GM23248 (cell line): Measurements from ENCODE around the gene XPA. TPM values are rescaled to one million over a fixed set of nuclear protein-coding genes. Genes with fewer than 3 reads are reported as not detected.
A peak's percentile ranks its signal among the peaks of the same experiment; 100 is the strongest.

ENCODE experiments used
- DNase-seq: peaks from one replicate; pipeline ENCODE4 v3.0.0-alpha.2; 2015
- H2AFZ ChIP-seq: fragments of 200-600 bp; sonication (generic); 2 replicates; pipeline ENCODE4 v1.6.1; 2016; ENCODE audit warnings: antibody characterized with exemption
- H3F3A ChIP-seq: fragments of 200-600 bp; sonication (generic); 2 replicates; pipeline ENCODE4 v1.6.1; 2016; ENCODE audit warnings: mild to moderate bottlenecking, antibody characterized with exemption, mixed run types; ENCODE audit not compliant: insufficient read depth
- H3K27ac ChIP-seq: fragments of 200-600 bp; sonication (generic); 2 replicates; pipeline ENCODE4 v1.5.1; 2016; ENCODE audit warnings: mild to moderate bottlenecking
- H3K27me3 ChIP-seq: fragments of 200-600 bp; sonication (generic); replicated peaks from 2 replicates; pipeline ENCODE4 v1.6.1; 2016; ENCODE audit warnings: mild to moderate bottlenecking; ENCODE audit not compliant: insufficient read depth
- H3K36me3 ChIP-seq: fragments of 200-600 bp; sonication (generic); 2 replicates; pipeline ENCODE4 v1.6.1; 2016; ENCODE audit warnings: low read depth, mild to moderate bottlenecking
- H3K4me1 ChIP-seq: fragments of 200-600 bp; sonication (generic); 2 replicates; pipeline ENCODE4 v1.6.1; 2016; ENCODE audit warnings: mild to moderate bottlenecking; ENCODE audit not compliant: insufficient read depth
- H3K4me2 ChIP-seq: fragments of 200-600 bp; sonication (generic); one replicate; pipeline ENCODE4 v1.6.1; 2016; ENCODE audit warnings: mild to moderate bottlenecking; ENCODE audit not compliant: unreplicated experiment
- H3K4me3 ChIP-seq: fragments of 200-600 bp; sonication (generic); 2 replicates; pipeline ENCODE4 v1.5.1; 2016; ENCODE audit warnings: mild to moderate bottlenecking
- H3K79me2 ChIP-seq: fragments of 200-600 bp; sonication (generic); 2 replicates; pipeline ENCODE4 v1.6.1; 2016; ENCODE audit warnings: mild to moderate bottlenecking; ENCODE audit not compliant: insufficient read depth
- H3K9ac ChIP-seq: fragments of 200-600 bp; sonication (generic); 2 replicates; pipeline ENCODE4 v1.6.1; 2016; ENCODE audit warnings: mild to moderate bottlenecking
- H3K9me2 ChIP-seq: fragments of 200-600 bp; sonication (generic); 2 replicates; pipeline ENCODE4 v1.6.1; 2016; ENCODE audit warnings: mixed run types, mild to moderate bottlenecking, moderate library complexity; ENCODE audit not compliant: insufficient read depth
- H3K9me3 ChIP-seq: fragments of 200-600 bp; sonication (generic); one replicate; pipeline ENCODE4 v1.6.1; 2017; ENCODE audit warnings: low read depth
- H4K20me1 ChIP-seq: fragments of 200-600 bp; sonication (generic); 2 replicates; pipeline ENCODE4 v1.6.0; 2016; ENCODE audit not compliant: insufficient read depth
- EZH2 ChIP-seq: fragments of 200-600 bp; sonication (generic); IDR thresholded peaks from 2 replicates; pipeline ENCODE4 v1.6.1; 2018; ENCODE audit warnings: antibody characterized with exemption, mild to moderate bottlenecking; ENCODE audit not compliant: insufficient read depth, poor library complexity, severe bottlenecking
- EZH2phosphoT487 ChIP-seq: fragments of 200-600 bp; sonication (generic); IDR thresholded peaks from 2 replicates; pipeline ENCODE4 v1.6.1; 2018; ENCODE audit warnings: antibody characterized with exemption, moderate library complexity, mild to moderate bottlenecking, low read depth; ENCODE audit not compliant: insufficient read depth
- WGBS, 2 experiments: methylation state at CpG; one replicate each; pipeline ENCODE4 v1.1.6; 2015 to 2017; ENCODE audit warnings: low lambda C conversion rate in 2 of 2, low coverage in 1 of 2; ENCODE audit errors: missing lambda C conversion rate in 2 of 2; 5-methylcytosine and 5-hydroxymethylcytosine counted together
- in situ Hi-C: fragments of 300-500 bp; cut with MboI; formaldehyde crosslinking; loops from 2 replicates; pipeline ENCODE4 v1.15.0; 2020
- polyA plus RNA-seq: library from polyadenylated mRNA; unstranded; fragments of >200 nt; fragmentation: Nextera tagmentation; extraction: Ambion mirVana; gene quantifications from 2 replicates; pipeline ENCODE4 v1.2.1, GENCODE V29; 2016
- total RNA-seq: library from RNA; depleted of rRNA; stranded (reverse); fragments of >200 nt; shearing (Covaris generic); gene quantifications from 2 replicates; pipeline ENCODE4 v1.2.3, GENCODE V29; 2014

The XPA gene
- total and polyA plus RNA-seq, 2 experiments from 2014 or later = 8.0 to 17.4 TPM

GRCh38 chr9:97659771-97660170 lies 37.4 kb downstream of the XPA start:
- Histone ChIP-seq H3K4me1 (no peaks in the 10 kb centered on the region), H3K9me3 (no peaks in the 10 kb centered on the region), H3K4me3 (no peak overlapping the region), H3K27ac (no peak overlapping the region), H3K9me2 (no peaks in the 10 kb centered on the region), H3K79me2 (peaks cover 12% of the 10 kb centered on the region; the same call in 1 of the 2 replicates), H3K27me3 (no peaks in the 10 kb centered on the region), H3K9ac (no peak overlapping the region), H4K20me1 (no peaks in the 10 kb centered on the region), H3K36me3 (peaks cover 88% of the 10 kb centered on the region), H2AFZ (no peak overlapping the region), H3F3A (no peaks in the 10 kb centered on the region), H3K4me2 (no peak overlapping the region)
- TF ChIP-seq EZH2 (no peak), EZH2phosphoT487 (no peak)
- no peak for DNase-seq
- 84 to 92% methylated on average over 3 of the region's 3 CpGs for WGBS, 2 experiments
- in situ Hi-C loops = no loop called here

GRCh38 chr9:97658707-97659106 lies 38.4 kb downstream of the XPA start:
- WGBS, 2 experiments = 53 to 56% methylated on average over 1 of the region's 1 CpG
- Histone ChIP-seq H3K9me3 (no peaks in the 10 kb centered on the region), H3K4me2 (no peak overlapping the region), H3K27ac (no peak overlapping the region), H3K9me2 (no peaks in the 10 kb centered on the region), H3K79me2 (peaks cover 12% of the 10 kb centered on the region; the same call in 1 of the 2 replicates), H4K20me1 (no peaks in the 10 kb centered on the region), H3K36me3 (peaks cover 88% of the 10 kb centered on the region), H3K4me3 (no peak overlapping the region), H3K9ac (no peak overlapping the region), H3K27me3 (no peaks in the 10 kb centered on the region), H3F3A (no peaks in the 10 kb centered on the region), H3K4me1 (no peaks in the 10 kb centered on the region), H2AFZ (no peak overlapping the region)
- no peak for TF ChIP-seq EZH2phosphoT487
- TF ChIP-seq EZH2 = no peak
- no peak for DNase-seq
- in situ Hi-C loops = no loop called here

- Histone ChIP-seq H3K9ac (no peak overlapping the region), H3K27me3 (no peaks in the 10 kb centered on the region), H3K9me3 (no peaks in the 10 kb centered on the region), H3K9me2 (no peaks in the 10 kb centered on the region), H3K4me1 (peaks cover 8% of the 10 kb centered on the region), H3K36me3 (peaks cover 78% of the 10 kb centered on the region), H2AFZ (no peak overlapping the region), H4K20me1 (no peaks in the 10 kb centered on the region), H3K4me3 (no peak overlapping the region), H3K27ac (no peak overlapping the region), H3F3A (no peaks in the 10 kb centered on the region; the same call in 1 of the 2 replicates), H3K79me2 (peaks cover 32% of the 10 kb centered on the region), H3K4me2 (no peak overlapping the region)
- WGBS, 2 experiments = 95% methylated on average over 3 of the region's 3 CpGs
- DNase-seq = peak; percentile 26
- in situ Hi-C loops = no loop called here
- no peak for TF ChIP-seq EZH2phosphoT487
- no peak for TF ChIP-seq EZH2
Measured at GRCh38 chr9:97651646-97652045, 45.5 kb downstream of the XPA start.

- no peak for DNase-seq
- TF ChIP-seq EZH2phosphoT487 (no peak), EZH2 (no peak)
- H3K9ac ChIP-seq = no peak overlapping the region
- no peaks in the 10 kb centered on the region for H4K20me1 ChIP-seq
- peaks cover 8% of the 10 kb centered on the region for H3K4me1 ChIP-seq
- no peak overlapping the region for H3K27ac ChIP-seq
- no peaks in the 10 kb centered on the region for H3K9me2 ChIP-seq
- no peaks in the 10 kb centered on the region for H3K9me3 ChIP-seq
- no peak overlapping the region for H2AFZ ChIP-seq
- no peaks in the 10 kb centered on the region; the same call in 1 of the 2 replicates for H3F3A ChIP-seq
- peaks cover 58% of the 10 kb centered on the region for H3K79me2 ChIP-seq
- H3K36me3 ChIP-seq = peaks cover 64% of the 10 kb centered on the region
- no peaks in the 10 kb centered on the region for H3K27me3 ChIP-seq
- WGBS, 2 experiments = 96 to 99% methylated on average over 5 of the region's 5 CpGs
- H3K4me3 ChIP-seq = no peak overlapping the region
- in situ Hi-C loops = no loop called here
- H3K4me2 ChIP-seq = no peak overlapping the region
Measured at GRCh38 chr9:97647996-97648395, 49.1 kb downstream of the XPA start.

GRCh38 chr9:97645720-97646119 lies 51.4 kb downstream of the XPA start:
- Histone ChIP-seq H3F3A (no peaks in the 10 kb centered on the region; the same call in 1 of the 2 replicates), H3K4me1 (no peaks in the 10 kb centered on the region), H2AFZ (no peak overlapping the region), H3K27me3 (no peaks in the 10 kb centered on the region), H3K9me3 (no peaks in the 10 kb centered on the region), H4K20me1 (no peaks in the 10 kb centered on the region), H3K9ac (no peak overlapping the region), H3K4me3 (no peak overlapping the region), H3K27ac (no peak overlapping the region), H3K9me2 (no peaks in the 10 kb centered on the region), H3K36me3 (peaks cover 71% of the 10 kb centered on the region), H3K4me2 (no peak overlapping the region), H3K79me2 (peaks cover 62% of the 10 kb centered on the region)
- in situ Hi-C loops = no loop called here
- TF ChIP-seq EZH2 = no peak
- TF ChIP-seq EZH2phosphoT487 = no peak
- no peak for DNase-seq
